Raji (cell line): Measurements from ENCODE around the gene CEP19.

Experiments
- POLR2A ChIP-seq: IDR thresholded peaks from 2 replicates; pipeline ENCODE4 v1.6.1; 2011; ENCODE audit warnings: low read depth, low read length, control low read depth; ENCODE audit not compliant: insufficient read depth

The CEP19 gene

DNA sequence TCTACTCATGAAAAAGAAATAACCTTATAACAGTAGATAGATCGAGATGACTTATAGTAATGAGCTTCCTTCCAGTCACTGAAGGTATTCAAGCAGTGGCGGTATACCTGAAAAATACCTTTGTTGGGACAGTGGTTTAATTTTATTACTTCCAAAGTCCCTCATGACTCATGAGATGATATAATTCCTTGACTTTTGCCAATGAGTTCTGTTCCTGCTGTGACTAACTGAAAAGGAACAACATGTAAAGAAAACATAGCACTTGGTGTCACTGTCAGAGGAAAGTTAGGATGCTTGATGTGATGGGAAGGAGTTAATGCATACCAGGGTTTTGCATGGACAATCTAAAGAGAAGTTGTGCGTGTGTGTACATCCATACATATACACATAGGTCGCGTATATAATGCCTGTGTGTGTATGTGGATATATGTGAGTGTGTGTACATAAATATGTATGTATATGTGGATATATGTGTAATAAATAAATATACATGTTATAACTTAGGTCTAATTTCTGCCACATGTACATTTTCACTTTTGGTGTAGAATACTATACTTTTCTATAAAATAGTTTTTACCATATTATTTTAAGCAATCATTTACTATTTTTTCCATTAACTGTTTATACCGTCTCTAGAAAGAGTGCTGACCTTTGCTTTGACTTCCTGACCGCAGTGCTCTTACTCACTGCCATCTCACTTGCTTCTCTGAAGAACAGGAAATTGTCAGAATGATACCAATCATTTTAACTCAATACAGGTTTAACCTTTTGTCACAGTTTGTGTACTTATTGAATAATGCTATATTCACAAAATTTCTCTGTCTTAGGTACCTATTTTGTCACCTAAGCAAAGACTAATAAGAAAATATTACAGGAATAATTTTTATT, 15.0 kb upstream of the CEP19 start:
- no peak for TF ChIP-seq POLR2A

DNA sequence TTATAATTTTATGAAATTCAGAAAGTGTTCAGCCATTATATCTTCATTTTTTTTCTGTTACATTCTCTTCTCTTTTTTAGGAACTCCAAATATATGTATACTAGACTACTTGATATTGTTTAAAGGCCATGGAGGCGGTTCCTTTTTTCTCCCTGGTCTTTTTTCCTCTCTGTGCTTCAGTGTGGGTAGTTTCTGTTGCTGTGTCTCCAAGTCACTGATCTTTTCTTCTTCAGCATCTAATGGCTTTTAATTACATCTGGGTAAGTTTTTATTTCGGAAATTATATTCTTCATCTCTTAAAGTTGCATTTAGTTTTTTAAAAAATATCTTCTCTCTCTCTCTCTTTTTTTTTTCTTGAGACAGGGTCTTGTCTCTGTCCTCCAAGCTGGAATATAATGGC, 9.0 kb upstream of the CEP19 start:
- no peak for TF ChIP-seq POLR2A

DNA sequence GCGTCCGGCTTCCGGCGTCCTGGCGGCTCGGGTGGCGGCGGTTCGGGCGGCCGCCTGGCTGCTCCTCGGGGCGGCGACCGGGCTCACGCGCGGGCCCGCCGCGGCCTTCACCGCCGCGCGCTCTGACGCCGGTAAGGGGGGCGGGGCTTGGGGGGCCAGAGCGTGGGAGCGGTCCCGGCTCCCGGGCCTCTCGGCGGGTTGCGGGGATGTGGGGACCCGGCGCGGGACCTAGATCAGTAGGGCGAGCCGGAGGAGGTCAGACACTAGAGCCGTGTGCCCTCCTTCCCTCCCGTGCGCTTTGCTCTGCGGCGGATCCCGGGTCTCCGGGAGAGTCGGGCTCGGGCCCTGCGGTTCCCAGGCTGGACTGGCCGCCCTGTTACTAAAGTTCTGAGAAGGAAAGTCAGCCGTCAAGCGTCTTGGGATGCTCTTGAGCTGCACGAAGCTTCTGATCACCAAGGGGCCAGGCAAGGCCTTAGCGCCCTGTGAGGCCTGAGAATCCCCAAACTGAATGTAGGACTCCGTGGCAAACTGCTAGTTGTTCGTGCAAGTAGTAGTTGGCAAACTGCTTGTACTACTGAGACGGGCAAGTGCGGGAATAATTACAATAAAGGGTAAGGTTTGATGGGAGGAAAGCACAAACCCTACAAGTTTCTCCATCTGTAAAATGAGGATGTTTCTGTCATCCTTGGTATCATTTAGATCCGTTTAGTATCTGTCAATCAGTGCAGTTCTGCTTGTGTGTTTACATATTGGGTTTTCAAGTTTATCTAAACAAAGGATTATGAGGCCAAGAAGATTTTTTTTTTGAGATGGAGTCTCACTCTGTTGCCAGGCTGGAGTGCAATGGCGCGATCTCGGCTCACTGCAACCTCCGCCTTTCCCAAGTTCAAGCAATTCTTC, 714 bp upstream of the CEP19 start:
- TF ChIP-seq POLR2A: no peak

DNA sequence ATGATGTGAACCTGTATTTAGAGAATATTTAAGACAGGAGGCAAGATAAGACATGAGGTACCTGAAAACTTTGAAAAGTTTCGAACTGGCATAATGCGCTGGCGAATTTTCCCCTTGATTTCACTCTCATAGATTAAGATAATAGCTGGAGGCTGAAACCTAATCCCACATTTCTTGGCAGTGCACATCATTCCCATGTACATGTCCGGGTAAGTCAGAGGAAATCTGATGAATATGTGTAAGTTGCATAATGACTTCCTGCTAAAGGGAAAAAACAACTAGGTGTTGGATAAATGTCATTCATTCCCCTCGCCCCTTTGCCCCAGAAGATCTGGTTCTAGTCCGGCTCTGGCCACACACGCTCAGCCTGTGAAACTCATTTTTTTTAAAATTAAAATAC, 3.6 kb downstream of the CEP19 start:
- no peak for TF ChIP-seq POLR2A

DNA sequence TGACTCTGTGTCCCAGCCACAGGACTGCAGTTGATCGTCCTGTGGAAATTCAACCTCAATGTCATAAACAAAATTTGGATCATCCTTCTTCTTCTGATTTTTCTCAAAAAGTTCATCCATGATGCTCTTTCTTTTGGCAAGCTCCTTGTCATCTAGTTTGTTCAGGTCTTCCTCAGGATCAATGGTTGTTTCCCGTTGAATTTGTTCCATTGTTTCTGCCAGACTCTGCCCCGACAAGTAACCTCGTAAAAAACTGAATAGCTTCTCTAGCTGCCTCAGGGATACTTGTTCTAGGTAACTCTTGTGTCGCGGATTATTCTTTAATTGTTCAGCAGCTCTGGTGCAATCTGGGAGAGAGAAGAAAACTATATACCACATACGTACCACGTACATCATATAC, 4.5 kb downstream of the CEP19 start:
- TF ChIP-seq POLR2A: no peak

DNA sequence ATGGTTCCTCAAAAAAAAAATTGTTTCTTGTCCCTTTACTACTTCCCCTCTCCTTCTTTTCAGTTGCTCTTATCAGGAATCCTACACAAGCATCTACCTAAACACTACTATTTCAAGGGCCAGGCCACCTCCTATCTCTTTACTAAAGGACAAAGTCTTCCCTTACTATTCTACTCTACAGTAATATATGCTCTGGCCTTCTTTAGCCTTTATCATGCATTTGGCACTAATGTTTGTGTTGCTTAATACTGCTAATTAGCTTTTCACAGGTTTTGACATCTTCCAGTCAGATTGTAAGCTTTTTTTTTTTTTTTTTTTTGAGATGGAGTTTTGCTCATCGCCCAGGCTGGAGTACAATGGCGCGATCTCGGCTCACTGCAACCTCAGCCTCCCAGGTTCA, 5.3 kb downstream of the CEP19 start:
- TF ChIP-seq POLR2A: no peak

DNA sequence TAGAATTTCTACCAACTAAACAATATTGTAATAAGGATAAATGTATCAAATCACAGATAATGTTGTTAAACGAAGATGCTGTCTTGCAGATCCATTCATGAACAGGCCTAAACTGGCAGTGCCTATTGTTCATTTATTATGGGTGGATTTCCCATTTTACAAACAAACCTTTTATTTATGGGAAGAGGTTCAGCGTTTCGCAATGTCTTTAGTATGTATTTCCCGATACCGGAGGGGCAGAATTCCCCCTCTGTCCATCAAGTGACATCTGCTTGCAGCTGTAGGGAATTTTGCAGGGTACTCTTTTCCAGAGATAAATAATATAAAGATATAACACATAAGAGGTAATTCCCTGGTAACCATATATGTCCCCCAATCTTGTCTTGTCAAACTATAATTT, 5.7 kb downstream of the CEP19 start:
- no peak for TF ChIP-seq POLR2A

DNA sequence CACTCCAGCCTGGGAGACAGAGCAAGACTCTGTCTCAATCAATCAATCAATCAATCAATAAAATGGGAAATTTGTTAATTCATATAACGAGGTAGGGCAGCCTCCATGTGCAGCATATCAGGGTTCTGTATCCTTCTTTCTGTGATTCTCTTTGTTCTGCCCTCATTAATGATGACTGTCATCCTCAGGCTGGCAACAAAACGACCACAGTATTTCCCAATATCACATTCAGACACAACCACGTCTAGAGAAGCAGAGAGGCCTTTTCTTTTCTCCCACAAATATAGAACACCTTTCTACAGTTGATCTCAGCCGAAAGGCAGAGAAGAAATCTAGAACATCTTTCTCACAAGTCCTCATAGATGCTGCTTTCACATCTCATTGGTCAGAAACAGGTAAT, 11.2 kb downstream of the CEP19 start:
- no peak for TF ChIP-seq POLR2A

DNA sequence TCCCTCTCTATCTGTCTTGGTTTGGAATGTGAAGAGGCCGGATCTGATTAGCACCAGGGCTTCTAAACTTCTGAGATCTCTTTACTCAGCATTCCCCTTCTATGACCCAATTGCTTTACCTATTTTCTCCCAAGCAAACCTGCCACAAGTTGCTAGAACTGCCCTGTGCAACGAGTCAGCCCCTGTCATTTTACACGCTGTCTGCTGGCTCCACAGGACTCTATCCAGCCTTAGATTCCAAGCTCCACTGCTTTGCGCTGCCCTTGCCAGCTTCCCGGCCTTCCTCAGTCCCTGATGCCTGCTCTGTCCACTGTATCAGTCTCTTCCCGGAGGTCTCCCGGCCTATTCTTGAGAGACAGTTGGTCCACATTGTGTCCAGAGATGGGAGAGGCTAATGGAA, 12.3 kb downstream of the CEP19 start:
- no peak for TF ChIP-seq POLR2A

DNA sequence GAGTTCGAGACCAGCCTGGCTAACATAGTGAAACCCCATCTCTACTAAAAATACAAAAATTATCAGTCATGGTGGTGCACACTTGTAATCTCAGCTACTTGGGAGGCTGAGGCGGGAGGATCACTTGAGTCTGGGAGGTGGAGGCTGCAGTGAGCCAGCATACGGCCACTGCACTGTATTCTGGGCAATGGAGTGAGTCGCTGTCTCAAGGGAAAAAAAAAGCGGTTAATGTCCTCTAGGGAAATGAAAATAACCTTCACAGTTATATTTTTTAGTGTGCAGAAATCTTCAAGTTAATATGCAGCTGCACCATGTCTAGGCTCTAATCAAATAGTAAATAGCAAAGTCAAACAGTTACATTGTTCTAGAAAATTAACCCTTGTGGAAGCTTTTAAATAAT, 14.8 kb downstream of the CEP19 start:
- TF ChIP-seq POLR2A: no peak

DNA sequence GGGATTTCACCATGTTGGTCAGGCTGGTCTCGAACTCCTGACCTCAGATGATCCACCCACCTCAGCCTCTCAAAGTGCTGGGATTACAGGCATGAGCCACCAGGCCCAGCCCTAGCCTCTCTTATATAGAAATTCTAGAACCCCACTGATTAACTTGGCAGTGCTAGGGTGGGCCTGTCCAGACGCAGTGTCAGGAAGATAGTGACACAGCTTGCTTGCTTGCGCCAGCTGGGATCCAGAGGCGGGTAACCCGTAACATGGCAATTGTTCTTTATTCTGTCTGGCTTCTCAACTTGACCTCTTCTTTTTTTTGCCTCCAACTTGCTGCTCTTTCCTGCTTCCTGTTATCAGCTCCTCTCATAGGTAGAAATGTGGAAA, 16.2 kb downstream of the CEP19 start:
- no peak for TF ChIP-seq POLR2A

DNA sequence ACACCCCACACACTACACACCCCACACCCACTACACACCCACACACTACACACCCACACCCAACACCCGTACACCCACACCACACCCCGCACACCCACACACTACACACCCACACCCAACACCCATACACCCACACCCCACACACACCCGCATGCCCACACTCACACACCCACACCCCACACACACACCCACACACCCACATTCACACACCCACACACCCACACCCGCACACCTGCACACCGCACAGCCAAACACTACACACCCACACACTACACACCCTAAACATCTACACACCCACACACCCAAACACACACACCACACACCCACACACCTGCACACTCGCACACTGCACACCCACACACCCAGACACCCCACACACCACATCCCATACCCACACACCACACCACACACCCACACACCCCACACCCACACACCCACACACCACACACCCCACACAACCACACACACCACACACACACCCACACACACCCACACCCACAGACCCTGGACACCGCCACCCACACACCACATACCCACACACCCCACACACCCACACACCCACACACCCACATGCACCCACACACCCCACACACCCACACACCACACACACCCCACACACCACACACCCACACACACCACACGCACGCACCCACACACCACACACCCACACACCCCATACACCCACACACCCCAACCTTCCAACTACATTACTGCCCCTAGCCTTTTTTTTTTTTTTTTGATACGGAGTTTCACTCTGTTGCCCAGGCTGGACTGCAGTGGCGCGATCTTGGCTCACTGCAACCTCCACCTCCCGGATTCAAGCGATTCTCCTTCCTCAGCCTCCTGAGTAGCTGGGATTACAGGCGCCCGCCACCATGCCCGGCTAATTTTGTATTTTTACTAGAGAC, 16.9 kb downstream of the CEP19 start:
- TF ChIP-seq POLR2A: no peak

DNA sequence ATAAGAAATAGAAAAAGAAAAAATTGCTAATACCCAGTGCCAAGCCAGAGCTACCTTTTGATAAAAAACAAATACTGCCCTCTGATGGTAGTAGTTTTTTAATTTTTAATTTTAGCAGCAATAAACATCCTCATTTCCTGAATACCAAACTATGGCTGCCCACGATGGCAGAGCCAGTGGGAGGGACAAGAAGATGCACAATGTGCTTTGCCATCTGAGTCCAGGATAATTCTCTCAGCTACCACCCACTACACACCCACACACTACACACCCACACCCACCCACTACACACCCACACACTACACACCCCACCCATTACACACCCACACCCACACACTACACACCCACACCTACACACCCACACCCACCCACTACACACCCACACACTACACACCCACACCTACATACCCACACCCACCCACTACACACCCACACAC, 17.8 kb downstream of the CEP19 start:
- no peak for TF ChIP-seq POLR2A

DNA sequence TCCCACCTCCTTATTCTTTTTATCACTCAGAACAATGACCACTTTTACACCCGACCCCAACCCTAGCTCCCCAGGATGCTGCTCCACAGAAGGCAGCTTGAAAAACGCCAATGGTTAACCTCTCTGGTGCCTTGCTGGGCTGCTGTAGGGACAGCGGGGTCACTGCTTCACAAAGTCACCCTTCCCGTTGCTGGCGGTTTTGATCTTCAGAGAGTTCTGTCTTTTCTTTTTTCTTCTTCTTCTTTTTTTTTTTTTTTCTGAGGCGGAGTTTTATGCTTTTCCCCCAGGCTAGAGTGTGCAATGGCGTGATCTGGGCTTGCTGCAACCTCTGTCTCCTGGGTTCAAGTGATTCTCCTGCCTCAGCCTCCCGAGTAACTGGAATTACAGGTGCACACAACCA, 20.7 kb downstream of the CEP19 start:
- no peak for TF ChIP-seq POLR2A
